HCT116 (cell line): ENCODE measurements around the gene RGS6. TPM values are rescaled to one million over a fixed set of nuclear protein-coding genes. Genes with fewer than 3 reads are reported as not detected.

Source experiments
- ATAC-seq: fragments of 200-7000 bp; cut with Tn5 transposase; 2 replicates; pipeline ENCODE4 v1.9.1; 2020; ENCODE audit warnings: mild to moderate bottlenecking, moderate library complexity
- BruUV-seq: library from RNA; stranded (reverse); fragments of 400-500 nt; replicated peaks from 2 replicates; lab custom pipeline; 2021; lab: Mats Ljungman, UMichigan
- CTCF ChIA-PET: fragments of 300-600 bp; sonication (Branson Sonifier 250); formaldehyde crosslinking; loops from one replicate; lab custom pipeline; 2021; ENCODE audit warnings: antibody characterized with exemption; lab: Charles Lee
- POLR2A ChIA-PET: fragments of 300-600, 350-600 bp; sonication (Branson Sonifier 250); formaldehyde crosslinking; loops from one replicate; lab custom pipeline; 2021; ENCODE audit warnings: antibody characterized with exemption; lab: Charles Lee
- RAD21 ChIA-PET, 2 experiments: fragments of 300-600 bp; sonication (Branson Sonifier 250); formaldehyde crosslinking; loops; one replicate each; lab custom pipeline; 2023; ENCODE audit warnings: low total read pairs in 2 of 2; ENCODE audit not compliant: uncharacterized antibody in 2 of 2, unreplicated experiment in 2 of 2, low non-redundant PET in 1 of 2; lab: Charles Lee
- DNase-seq: peaks from one replicate; pipeline ENCODE4 v3.0.0-alpha.2; 2010; ENCODE audit warnings: low read depth, low spot score
- H2AFZ ChIP-seq: fragments of 200-600 bp; shearing (Covaris generic), sonication (generic); 2 replicates; pipeline ENCODE4 v1.6.1; 2017; ENCODE audit warnings: low read depth, mixed run types, mixed read lengths, antibody characterized with exemption, low read length; ENCODE audit not compliant: poor library complexity, severe bottlenecking
- H3K27ac ChIP-seq: 2 replicates; pipeline ENCODE4 v1.5.1; 2012; ENCODE audit warnings: low read depth, low read length
- H3K27me3 ChIP-seq: fragments of 200-600 bp; sonication (generic); 2 replicates; pipeline ENCODE4 v1.6.1; 2016; ENCODE audit warnings: mixed run types, low read length, mixed read lengths; ENCODE audit not compliant: insufficient read depth
- H3K36me3 ChIP-seq, 2 experiments: fragments of 200-500 bp in 1 of 2; fragments of 200-600 bp in 1 of 2; sonication (Bioruptor generic) in 1 of 2; sonication (generic) in 1 of 2; 2 replicates each; pipeline versions ENCODE4 v1.5.1 to v1.6.1; 2014 to 2016; ENCODE audit warnings: low read length in 2 of 2, inconsistent platforms in 1 of 2, mixed read lengths in 1 of 2, mixed run types in 1 of 2; ENCODE audit not compliant: insufficient read depth in 2 of 2, control insufficient read depth in 1 of 2
- H3K4me1 ChIP-seq, 2 experiments: fragments of 200-600 bp in 1 of 2; sonication (generic) in 1 of 2; 2 replicates each; pipeline versions ENCODE4 v1.5.1 to v1.6.1; 2012 to 2017; ENCODE audit warnings: low read length in 2 of 2, inconsistent platforms in 1 of 2, mild to moderate bottlenecking in 1 of 2, mixed read lengths in 1 of 2, mixed run types in 1 of 2, moderate library complexity in 1 of 2; ENCODE audit not compliant: insufficient read depth in 2 of 2, control insufficient read depth in 1 of 2
- H3K4me2 ChIP-seq: fragments of 200-600 bp; sonication (generic); 2 replicates; pipeline ENCODE4 v1.6.1; 2017; ENCODE audit warnings: mixed run types, low read length, mixed read lengths
- H3K4me3 ChIP-seq, 2 experiments: fragments of 200-600 bp in 1 of 2; sonication (generic) in 1 of 2; replicated peaks in 1 of 2; 2 replicates each; pipeline ENCODE4 v1.5.1; 2011 to 2016; ENCODE audit warnings: low read length in 2 of 2, control low read depth in 1 of 2, low read depth in 1 of 2, mild to moderate bottlenecking in 1 of 2, mixed read lengths in 1 of 2, mixed run types in 1 of 2
- H3K79me2 ChIP-seq: fragments of 200-600 bp; sonication (generic); 2 replicates; pipeline ENCODE4 v1.6.1; 2017; ENCODE audit warnings: mild to moderate bottlenecking, mixed run types, low read length, moderate library complexity, mixed read lengths; ENCODE audit not compliant: insufficient read depth
- H3K9ac ChIP-seq: fragments of 200-600 bp; sonication (generic); 2 replicates; pipeline ENCODE4 v1.6.1; 2016; ENCODE audit warnings: low read length, mixed read lengths
- H3K9me2 ChIP-seq: fragments of 200-600 bp; sonication (generic), shearing (Covaris generic); 2 replicates; pipeline ENCODE4 v1.6.1; 2017; ENCODE audit warnings: mixed run types, mild to moderate bottlenecking, moderate library complexity; ENCODE audit not compliant: insufficient read depth
- H3K9me3 ChIP-seq, 2 experiments: fragments of 200-500 bp in 1 of 2; fragments of 200-600 bp in 1 of 2; sonication (Bioruptor generic) in 1 of 2; sonication (generic) in 1 of 2; 2 replicates each; pipeline ENCODE4 v1.6.1; 2014 to 2017; ENCODE audit warnings: low read length in 2 of 2, mixed read lengths in 2 of 2, inconsistent platforms in 1 of 2, low read depth in 1 of 2, mild to moderate bottlenecking in 1 of 2, mixed run types in 1 of 2, moderate library complexity in 1 of 2; ENCODE audit not compliant: control insufficient read depth in 1 of 2, insufficient read depth in 1 of 2
- H4K20me1 ChIP-seq: fragments of 200-600 bp; sonication (generic), shearing (Covaris generic); 2 replicates; pipeline ENCODE4 v1.6.1; 2017; ENCODE audit warnings: mixed run types, mild to moderate bottlenecking, moderate library complexity; ENCODE audit not compliant: insufficient read depth
- ATF3 ChIP-seq: IDR thresholded peaks from 2 replicates; pipeline ENCODE4 v1.6.1; 2012
- CTCF ChIP-seq, 3 experiments: fragments of 200-600 bp in 1 of 3; sonication (generic) in 1 of 3; IDR thresholded peaks in 2 of 3; conservative IDR thresholded peaks in 1 of 3; 2 replicates each; pipeline ENCODE4 v1.5.1; 2012 to 2017; ENCODE audit warnings: low read depth in 2 of 3, low read length in 2 of 3, antibody characterized with exemption in 1 of 3, borderline replicate concordance in 1 of 3, control low read depth in 1 of 3, mild to moderate bottlenecking in 1 of 3, mixed read lengths in 1 of 3, mixed run types in 1 of 3, moderate library complexity in 1 of 3; ENCODE audit not compliant: insufficient read depth in 1 of 3
- EGR1 ChIP-seq: IDR thresholded peaks from 2 replicates; pipeline ENCODE4 v1.6.1; 2012; ENCODE audit warnings: low read depth
- EZH2 ChIP-seq: fragments of 200-600 bp; sonication (generic); IDR thresholded peaks from 2 replicates; pipeline ENCODE4 v1.6.1; 2017; ENCODE audit warnings: antibody characterized with exemption, mixed run types
- EZH2phosphoT487 ChIP-seq: fragments of 200-600 bp; IDR thresholded peaks from 2 replicates; pipeline ENCODE4 v1.6.1; 2018; ENCODE audit warnings: antibody characterized with exemption, borderline replicate concordance
- FOSL1 ChIP-seq: IDR thresholded peaks from 2 replicates; pipeline ENCODE4 v1.6.1; 2012; ENCODE audit warnings: low read depth
- JUND ChIP-seq: IDR thresholded peaks from 2 replicates; pipeline ENCODE4 v1.6.1; 2012
- POLR2A ChIP-seq: IDR thresholded peaks from 2 replicates; pipeline ENCODE4 v1.7.0; 2011; ENCODE audit warnings: borderline replicate concordance; ENCODE audit not compliant: insufficient read depth, insufficient read length; ENCODE audit errors: extremely low read depth
- POLR2AphosphoS5 ChIP-seq: IDR thresholded peaks from 2 replicates; pipeline ENCODE4 v1.6.1; 2011; ENCODE audit warnings: mild to moderate bottlenecking, low read depth, low read length, moderate library complexity
- SIN3A ChIP-seq: IDR thresholded peaks from 2 replicates; pipeline ENCODE4 v1.6.1; 2012; ENCODE audit warnings: low read depth
- SP1 ChIP-seq: IDR thresholded peaks from 2 replicates; pipeline ENCODE4 v1.6.1; 2012; ENCODE audit warnings: low read depth
- SRF ChIP-seq: IDR thresholded peaks from 2 replicates; pipeline ENCODE4 v1.6.1; 2012; ENCODE audit warnings: low read depth
- TCF7L2 ChIP-seq: IDR thresholded peaks from 2 replicates; pipeline ENCODE4 v1.7.0; 2011; ENCODE audit warnings: borderline replicate concordance, inconsistent platforms; ENCODE audit not compliant: insufficient read depth, insufficient read length; ENCODE audit errors: extremely low read depth
- YY1 ChIP-seq: IDR thresholded peaks from 2 replicates; pipeline ENCODE4 v1.6.1; 2011; ENCODE audit warnings: low read length, low read depth, moderate library complexity, mild to moderate bottlenecking; ENCODE audit not compliant: insufficient replicate concordance; ENCODE audit errors: extremely low read depth
- ZFX ChIP-seq: fragments of 450-650 bp; IDR thresholded peaks from 2 replicates; pipeline ENCODE4 v1.6.1; 2017
- ZNF274 ChIP-seq: fragments of 200-500 bp; sonication (Bioruptor generic); IDR thresholded peaks from 2 replicates; pipeline ENCODE4 v1.6.1; 2014; ENCODE audit warnings: mild to moderate bottlenecking, low read depth, low read length, inconsistent platforms
- intact Hi-C: fragments of 100-400 bp; cut with micrococcal nuclease; formaldehyde crosslinking; loops from 2 replicates; pipeline ENCODE4 v1.10.0; 2022
- total RNA-seq: library from RNA; stranded (reverse); gene quantifications from one replicate; pipeline ENCODE4 v1.2.1, GENCODE V29; 2021; ENCODE audit not compliant: unreplicated experiment
- TF ChIP-seq, protein P1 (sequence below): IDR thresholded peaks from 2 replicates; pipeline ENCODE4 v1.6.1; 2011; ENCODE audit warnings: mild to moderate bottlenecking, low read length, moderate library complexity; ENCODE audit not compliant: insufficient replicate concordance; ENCODE audit errors: extremely low read depth
- TF ChIP-seq, protein P2 (sequence below): IDR thresholded peaks from 2 replicates; pipeline ENCODE4 v1.6.1; 2012

RGS6 gene
- total RNA-seq, 1 experiment from 2014 or later: 4.7 TPM

DNA sequence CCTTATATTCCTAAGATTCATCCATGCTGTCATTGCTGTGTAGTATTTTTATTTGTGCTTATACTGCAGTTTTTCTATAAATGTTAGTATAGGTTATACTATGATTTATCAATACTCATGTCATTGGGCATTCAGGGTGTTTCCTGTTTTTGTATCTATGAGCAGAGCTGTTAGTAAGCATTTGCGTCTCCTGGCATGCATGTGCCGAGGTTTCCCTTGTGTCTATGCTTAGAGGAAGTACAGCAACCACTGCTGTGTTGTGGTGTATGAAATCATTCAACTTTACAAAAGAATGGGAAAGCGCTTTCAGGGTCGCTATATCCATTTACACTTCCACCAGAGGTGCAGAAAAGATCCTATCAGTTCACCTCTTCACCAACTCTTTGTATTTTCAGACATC, 122.7 kb downstream of the RGS6 start:
- Histone ChIP-seq H3K27me3 (no peaks in the 10 kb centered on the region), H3K36me3 (no peaks in the 10 kb centered on the region), H3K9me2 (no peaks in the 10 kb centered on the region), H3K27ac (no peak overlapping the region), H3K4me3 (no peak overlapping the region), H3K4me1 (no peaks in the 10 kb centered on the region), H3K4me2 (no peak overlapping the region), H3K9ac (no peak overlapping the region), H2AFZ (no peak overlapping the region), H3K9me3 (no peaks in the 10 kb centered on the region), H3K79me2 (no peaks in the 10 kb centered on the region), H4K20me1 (no peaks in the 10 kb centered on the region)
- DNase-seq (no peak), ATAC-seq (no peak)
- intact Hi-C loops: no loop called here
- ChIA-PET CTCF (no interaction called here), RAD21 (no interaction called here), POLR2A (no interaction called here)
- no TSS peak for BruUV-seq
- no peak for TF ChIP-seq SP1

DNA sequence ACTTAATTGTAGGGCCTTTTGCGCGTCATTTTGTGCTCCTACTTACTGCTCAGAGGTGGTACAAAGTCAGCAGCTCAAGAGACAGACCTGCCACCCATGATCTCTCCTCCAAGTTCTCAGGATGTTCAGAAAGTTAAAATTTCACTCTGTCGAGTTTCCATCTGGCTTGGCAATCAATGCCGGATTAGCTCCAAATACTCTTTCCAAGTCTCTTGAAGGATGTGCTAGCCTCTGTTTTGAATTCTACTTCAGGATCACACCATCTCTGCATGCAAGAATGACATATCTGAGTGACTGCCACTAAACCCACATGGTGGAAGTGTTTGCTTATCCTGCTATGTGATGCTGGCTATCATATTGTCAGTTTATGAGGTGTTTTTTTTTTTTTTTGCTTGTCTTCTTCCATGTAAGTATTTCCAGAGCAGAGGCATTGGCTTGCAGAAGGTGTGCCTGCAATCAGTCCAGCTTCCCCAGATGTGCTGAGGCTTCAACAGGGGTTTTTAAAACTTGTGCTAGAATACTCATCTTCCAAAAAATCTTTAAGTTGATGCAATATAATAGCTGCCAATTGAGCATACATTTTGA, 125.6 kb downstream of the RGS6 start:
- H3K9me3 ChIP-seq: no peaks in the 10 kb centered on the region
- no peaks in the 10 kb centered on the region for H3K27me3 ChIP-seq
- H3K9me2 ChIP-seq: no peaks in the 10 kb centered on the region
- H4K20me1 ChIP-seq: no peaks in the 10 kb centered on the region
- no peaks in the 10 kb centered on the region for H3K4me1 ChIP-seq
- no peaks in the 10 kb centered on the region for H3K79me2 ChIP-seq
- no peak overlapping the region for H2AFZ ChIP-seq
- ChIA-PET CTCF (no interaction called here), RAD21 (interaction anchor here in 1 of 2 experiments (0.7 kb wide), 1 partner anchor 11 kb away, joined by 4 read pairs; no protein-coding TSS in a partner anchor), POLR2A (no interaction called here)
- no peak overlapping the region for H3K4me3 ChIP-seq
- no peak overlapping the region for H3K9ac ChIP-seq
- BruUV-seq: no TSS peak
- H3K36me3 ChIP-seq: no peaks in the 10 kb centered on the region
- intact Hi-C loops: no loop called here
- H3K4me2 ChIP-seq: no peak overlapping the region
- DNase-seq (no peak), ATAC-seq (no peak)
- no peak overlapping the region for H3K27ac ChIP-seq
- TF ChIP-seq ZFX (no peak), SIN3A (no peak), ATF3 (no peak), SP1 (no peak), YY1 (no peak), EZH2phosphoT487 (no peak), FOSL1 (no peak), TCF7L2 (no peak), ZNF274 (no peak), POLR2AphosphoS5 (no peak), EGR1 (no peak), CTCF (IDR thresholded peaks at IDR 0.05 in 2 of 3, conservative IDR thresholded peaks at IDR 0.05 in 1 of 3; ENCODE audit: borderline replicate concordance in 1 of 3, insufficient read depth in 1 of 3, low read depth in 2 of 3, low read length in 2 of 3) (no peak), POLR2A (no peak), JUND (no peak), EZH2 (no peak), SRF (no peak)
- TF ChIP-seq, protein P1, sequence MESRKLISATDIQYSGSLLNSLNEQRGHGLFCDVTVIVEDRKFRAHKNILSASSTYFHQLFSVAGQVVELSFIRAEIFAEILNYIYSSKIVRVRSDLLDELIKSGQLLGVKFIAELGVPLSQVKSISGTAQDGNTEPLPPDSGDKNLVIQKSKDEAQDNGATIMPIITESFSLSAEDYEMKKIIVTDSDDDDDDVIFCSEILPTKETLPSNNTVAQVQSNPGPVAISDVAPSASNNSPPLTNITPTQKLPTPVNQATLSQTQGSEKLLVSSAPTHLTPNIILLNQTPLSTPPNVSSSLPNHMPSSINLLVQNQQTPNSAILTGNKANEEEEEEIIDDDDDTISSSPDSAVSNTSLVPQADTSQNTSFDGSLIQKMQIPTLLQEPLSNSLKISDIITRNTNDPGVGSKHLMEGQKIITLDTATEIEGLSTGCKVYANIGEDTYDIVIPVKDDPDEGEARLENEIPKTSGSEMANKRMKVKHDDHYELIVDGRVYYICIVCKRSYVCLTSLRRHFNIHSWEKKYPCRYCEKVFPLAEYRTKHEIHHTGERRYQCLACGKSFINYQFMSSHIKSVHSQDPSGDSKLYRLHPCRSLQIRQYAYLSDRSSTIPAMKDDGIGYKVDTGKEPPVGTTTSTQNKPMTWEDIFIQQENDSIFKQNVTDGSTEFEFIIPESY: no peak
- TF ChIP-seq, protein P2, sequence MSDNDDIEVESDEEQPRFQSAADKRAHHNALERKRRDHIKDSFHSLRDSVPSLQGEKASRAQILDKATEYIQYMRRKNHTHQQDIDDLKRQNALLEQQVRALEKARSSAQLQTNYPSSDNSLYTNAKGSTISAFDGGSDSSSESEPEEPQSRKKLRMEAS: no peak
